GM12878 (cell line): Measurements from ENCODE around the gene COL9A3.

Experiments
- CEBPB ChIP-seq, 2 experiments: fragments of 150-350 bp in 1 of 2; IDR thresholded peaks; 2 replicates each; pipeline ENCODE4 v1.6.1; 2012 to 2014; ENCODE audit warnings: low read depth in 2 of 2, low read length in 2 of 2, borderline replicate concordance in 1 of 2, inconsistent platforms in 1 of 2
- CHD2 ChIP-seq: IDR thresholded peaks from 2 replicates; pipeline ENCODE4 v1.6.1; 2011; ENCODE audit warnings: low read depth, low read length, improper control_type of control experiment, borderline replicate concordance
- EP300 ChIP-seq, 2 experiments: fragments of 150-350 bp in 1 of 2; IDR thresholded peaks; 2 replicates each; pipeline ENCODE4 v1.6.1; 2011 to 2012; ENCODE audit warnings: low read depth in 2 of 2, low read length in 2 of 2, borderline replicate concordance in 1 of 2, improper control_type of control experiment in 1 of 2, inconsistent platforms in 1 of 2; ENCODE audit not compliant: control insufficient read depth in 1 of 2
- HCFC1 ChIP-seq: fragments of 150-350 bp; IDR thresholded peaks from 2 replicates; pipeline ENCODE4 v1.6.1; 2014; ENCODE audit warnings: low read length
- PAX5 ChIP-seq: IDR thresholded peaks from 2 replicates; pipeline ENCODE4 v1.6.1; 2011; ENCODE audit warnings: low read depth, low read length, borderline replicate concordance
- POLR2A ChIP-seq: IDR thresholded peaks from 2 replicates; pipeline ENCODE4 v1.6.1; 2011; ENCODE audit warnings: low read depth, mild to moderate bottlenecking, low read length
- RBBP5 ChIP-seq: fragments of 200-600 bp; sonication (generic); conservative IDR thresholded peaks from 2 replicates; pipeline ENCODE4 v1.6.1; 2016
- SIN3A ChIP-seq: IDR thresholded peaks from 2 replicates; pipeline ENCODE4 v1.6.1; 2012; ENCODE audit warnings: low read depth, low read length, improper control_type of control experiment
- SMAD5 ChIP-seq: IDR thresholded peaks from 2 replicates; pipeline ENCODE4 v1.6.1; 2016; ENCODE audit warnings: antibody characterized with exemption, low read depth
- SP1 ChIP-seq: IDR thresholded peaks from one replicate; pipeline ENCODE4 v1.6.1; 2011; ENCODE audit warnings: low read depth, low read length
- YY1 ChIP-seq: IDR thresholded peaks from 2 replicates; pipeline ENCODE4 v1.6.1; 2011; ENCODE audit warnings: low read depth, mild to moderate bottlenecking, low read length
- TF ChIP-seq, protein P1 (sequence below), 3 experiments: IDR thresholded peaks in 2 of 3; conservative IDR thresholded peaks in 1 of 3; 2 replicates each; pipeline ENCODE4 v1.5.1; 2011; ENCODE audit warnings: low read depth in 3 of 3, low read length in 3 of 3, mild to moderate bottlenecking in 3 of 3, control low read depth in 2 of 3, moderate library complexity in 2 of 3, inconsistent platforms in 1 of 3, mixed read lengths in 1 of 3; ENCODE audit not compliant: control insufficient read depth in 2 of 3, insufficient read depth in 1 of 3; ENCODE audit errors: extremely low read depth in 1 of 3
- TF ChIP-seq, protein P2 (sequence below): fragments of 450-650 bp; IDR thresholded peaks from 2 replicates; pipeline ENCODE4 v1.6.1; 2017; ENCODE audit warnings: mild to moderate bottlenecking, moderate library complexity
- TF ChIP-seq, protein P3 (sequence below): IDR thresholded peaks from 2 replicates; pipeline ENCODE4 v1.6.1; 2011; ENCODE audit warnings: low read depth, mild to moderate bottlenecking, low read length, moderate library complexity, borderline replicate concordance; ENCODE audit errors: extremely low read depth

DNA sequence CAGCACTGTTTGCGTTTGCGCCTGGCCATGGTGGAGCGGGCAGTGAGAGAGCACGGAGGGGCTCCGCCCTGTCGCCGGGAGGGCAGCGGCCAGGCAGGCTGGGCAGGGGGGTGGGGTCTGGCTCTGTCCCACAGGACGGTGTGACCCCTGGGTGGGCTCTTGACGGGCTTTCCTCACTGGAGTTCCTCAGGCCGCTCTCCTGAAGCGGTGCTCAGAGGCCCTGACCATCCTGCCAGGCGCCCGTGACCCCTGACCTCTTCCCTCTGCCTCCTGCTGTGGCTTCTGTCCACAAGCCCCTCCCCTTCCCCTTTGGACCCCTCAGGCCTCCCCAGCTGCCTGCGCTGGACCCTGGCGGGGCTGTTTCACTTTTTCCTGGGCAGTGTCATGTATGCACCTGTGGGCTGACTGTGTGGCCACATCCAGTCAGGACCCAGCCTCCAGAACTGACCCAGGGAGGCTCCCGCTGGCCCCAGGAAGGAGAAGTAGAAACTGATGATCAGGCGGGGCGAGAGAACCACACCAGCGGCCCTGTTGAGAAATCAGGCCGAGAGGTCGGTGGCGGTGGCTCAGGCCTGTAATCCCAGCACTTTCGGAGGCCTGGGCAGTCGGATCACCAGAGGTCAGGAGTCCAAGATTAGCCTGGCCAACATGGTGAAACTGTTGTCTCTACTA, 11.0 kb upstream of the COL9A3 start:
- no peak for TF ChIP-seq HCFC1
- TF ChIP-seq CEBPB (IDR thresholded peaks at IDR 0.05; ENCODE audit: borderline replicate concordance in 1 of 2, low read depth in 2 of 2, low read length in 2 of 2) = no peak
- no peak for TF ChIP-seq SP1
- TF ChIP-seq, protein P1, sequence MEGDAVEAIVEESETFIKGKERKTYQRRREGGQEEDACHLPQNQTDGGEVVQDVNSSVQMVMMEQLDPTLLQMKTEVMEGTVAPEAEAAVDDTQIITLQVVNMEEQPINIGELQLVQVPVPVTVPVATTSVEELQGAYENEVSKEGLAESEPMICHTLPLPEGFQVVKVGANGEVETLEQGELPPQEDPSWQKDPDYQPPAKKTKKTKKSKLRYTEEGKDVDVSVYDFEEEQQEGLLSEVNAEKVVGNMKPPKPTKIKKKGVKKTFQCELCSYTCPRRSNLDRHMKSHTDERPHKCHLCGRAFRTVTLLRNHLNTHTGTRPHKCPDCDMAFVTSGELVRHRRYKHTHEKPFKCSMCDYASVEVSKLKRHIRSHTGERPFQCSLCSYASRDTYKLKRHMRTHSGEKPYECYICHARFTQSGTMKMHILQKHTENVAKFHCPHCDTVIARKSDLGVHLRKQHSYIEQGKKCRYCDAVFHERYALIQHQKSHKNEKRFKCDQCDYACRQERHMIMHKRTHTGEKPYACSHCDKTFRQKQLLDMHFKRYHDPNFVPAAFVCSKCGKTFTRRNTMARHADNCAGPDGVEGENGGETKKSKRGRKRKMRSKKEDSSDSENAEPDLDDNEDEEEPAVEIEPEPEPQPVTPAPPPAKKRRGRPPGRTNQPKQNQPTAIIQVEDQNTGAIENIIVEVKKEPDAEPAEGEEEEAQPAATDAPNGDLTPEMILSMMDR (IDR thresholded peaks at IDR 0.05 in 2 of 3, conservative IDR thresholded peaks at IDR 0.05 in 1 of 3; ENCODE audit: control insufficient read depth in 2 of 3, extremely low read depth in 1 of 3, insufficient read depth in 1 of 3, low read depth in 3 of 3, low read length in 3 of 3) = no peak
- TF ChIP-seq POLR2A = no peak
- no peak for TF ChIP-seq YY1
- no peak for TF ChIP-seq EP300 (IDR thresholded peaks at IDR 0.05; ENCODE audit: borderline replicate concordance in 1 of 2, control insufficient read depth in 1 of 2, low read depth in 2 of 2, low read length in 2 of 2)
- TF ChIP-seq SMAD5 = no peak
- TF ChIP-seq RBBP5 = no peak
- no peak for TF ChIP-seq CHD2
- TF ChIP-seq PAX5 = no peak
- TF ChIP-seq, protein P2, sequence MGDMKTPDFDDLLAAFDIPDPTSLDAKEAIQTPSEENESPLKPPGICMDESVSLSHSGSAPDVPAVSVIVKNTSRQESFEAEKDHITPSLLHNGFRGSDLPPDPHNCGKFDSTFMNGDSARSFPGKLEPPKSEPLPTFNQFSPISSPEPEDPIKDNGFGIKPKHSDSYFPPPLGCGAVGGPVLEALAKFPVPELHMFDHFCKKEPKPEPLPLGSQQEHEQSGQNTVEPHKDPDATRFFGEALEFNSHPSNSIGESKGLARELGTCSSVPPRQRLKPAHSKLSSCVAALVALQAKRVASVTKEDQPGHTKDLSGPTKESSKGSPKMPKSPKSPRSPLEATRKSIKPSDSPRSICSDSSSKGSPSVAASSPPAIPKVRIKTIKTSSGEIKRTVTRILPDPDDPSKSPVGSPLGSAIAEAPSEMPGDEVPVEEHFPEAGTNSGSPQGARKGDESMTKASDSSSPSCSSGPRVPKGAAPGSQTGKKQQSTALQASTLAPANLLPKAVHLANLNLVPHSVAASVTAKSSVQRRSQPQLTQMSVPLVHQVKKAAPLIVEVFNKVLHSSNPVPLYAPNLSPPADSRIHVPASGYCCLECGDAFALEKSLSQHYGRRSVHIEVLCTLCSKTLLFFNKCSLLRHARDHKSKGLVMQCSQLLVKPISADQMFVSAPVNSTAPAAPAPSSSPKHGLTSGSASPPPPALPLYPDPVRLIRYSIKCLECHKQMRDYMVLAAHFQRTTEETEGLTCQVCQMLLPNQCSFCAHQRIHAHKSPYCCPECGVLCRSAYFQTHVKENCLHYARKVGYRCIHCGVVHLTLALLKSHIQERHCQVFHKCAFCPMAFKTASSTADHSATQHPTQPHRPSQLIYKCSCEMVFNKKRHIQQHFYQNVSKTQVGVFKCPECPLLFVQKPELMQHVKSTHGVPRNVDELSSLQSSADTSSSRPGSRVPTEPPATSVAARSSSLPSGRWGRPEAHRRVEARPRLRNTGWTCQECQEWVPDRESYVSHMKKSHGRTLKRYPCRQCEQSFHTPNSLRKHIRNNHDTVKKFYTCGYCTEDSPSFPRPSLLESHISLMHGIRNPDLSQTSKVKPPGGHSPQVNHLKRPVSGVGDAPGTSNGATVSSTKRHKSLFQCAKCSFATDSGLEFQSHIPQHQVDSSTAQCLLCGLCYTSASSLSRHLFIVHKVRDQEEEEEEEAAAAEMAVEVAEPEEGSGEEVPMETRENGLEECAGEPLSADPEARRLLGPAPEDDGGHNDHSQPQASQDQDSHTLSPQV = no peak
- TF ChIP-seq, protein P3, sequence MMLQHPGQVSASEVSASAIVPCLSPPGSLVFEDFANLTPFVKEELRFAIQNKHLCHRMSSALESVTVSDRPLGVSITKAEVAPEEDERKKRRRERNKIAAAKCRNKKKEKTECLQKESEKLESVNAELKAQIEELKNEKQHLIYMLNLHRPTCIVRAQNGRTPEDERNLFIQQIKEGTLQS = no peak
- no peak for TF ChIP-seq SIN3A
